Thyroid gland (tissue), 4 donors: ENCODE measurements around the gene TLE4.

Experiments
- CTCF ChIP-seq, 6 experiments: fragments of 200-600 bp in 3 of 6; fragments of 450-650 bp in 3 of 6; sonication (generic) in 3 of 6; IDR thresholded peaks; one replicate each; pipeline ENCODE4 v1.5.1; 2016 to 2019; ENCODE audit warnings: antibody characterized with exemption in 6 of 6, mild to moderate bottlenecking in 2 of 6, inconsistent platforms in 1 of 6, moderate library complexity in 1 of 6
- POLR2A ChIP-seq, 2 donors: fragments of 450-650 bp; IDR thresholded peaks; one replicate each; pipeline ENCODE4 v1.6.1; 2017; ENCODE audit warnings: antibody characterized with exemption in 2 of 2, mild to moderate bottlenecking in 2 of 2, moderate library complexity in 1 of 2

DNA sequence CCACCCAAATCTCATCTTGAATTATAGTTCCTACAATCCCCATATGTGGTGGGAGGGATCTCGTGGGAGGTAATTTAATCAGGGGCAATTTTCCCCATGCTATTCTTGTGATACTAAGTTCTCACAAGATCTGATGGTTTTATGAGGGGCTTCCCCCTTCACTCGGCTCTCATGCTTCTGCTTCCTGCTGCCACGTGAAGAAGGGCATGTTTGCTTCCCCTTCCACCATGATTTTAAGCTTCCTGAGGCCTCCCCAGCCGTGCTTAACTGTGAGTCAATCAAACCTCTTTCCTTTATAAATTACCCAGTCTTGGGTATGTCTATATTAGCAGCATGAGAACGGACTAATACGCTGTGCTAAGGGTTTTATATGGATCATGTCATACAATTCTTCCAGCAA, 72.3 kb downstream of the TLE4 start:
- TF ChIP-seq CTCF (IDR thresholded peaks at IDR 0.05) (no peak), POLR2A (IDR thresholded peaks at IDR 0.05) (no peak)
